DOHH2 (cell line): Measurements from ENCODE around the gene ATF7IP.

Experiments used
- H3F3A ChIP-seq: fragments of 200-600 bp; sonication (generic), shearing (Covaris generic); 2 replicates; pipeline ENCODE4 v1.6.0; 2016; ENCODE audit warnings: antibody characterized with exemption, mild to moderate bottlenecking; ENCODE audit not compliant: control insufficient read depth, insufficient read depth
- H3K27ac ChIP-seq: fragments of 200-600 bp; sonication (generic); 2 replicates; pipeline ENCODE4 v1.5.1; 2014; ENCODE audit warnings: low read depth, mild to moderate bottlenecking, low read length, moderate library complexity
- H3K27me3 ChIP-seq: fragments of 200-600 bp; sonication (generic); 2 replicates; pipeline ENCODE4 v1.6.1; 2014; ENCODE audit warnings: mild to moderate bottlenecking, low read length, mixed read lengths; ENCODE audit not compliant: control insufficient read depth
- H3K36me3 ChIP-seq: fragments of 200-600 bp; sonication (generic); 2 replicates; pipeline ENCODE4 v1.6.1; 2014; ENCODE audit warnings: mild to moderate bottlenecking, low read length, moderate library complexity, mixed read lengths; ENCODE audit not compliant: control insufficient read depth
- H3K4me1 ChIP-seq: fragments of 200-600 bp; sonication (generic); 2 replicates; pipeline ENCODE4 v1.6.1; 2014; ENCODE audit warnings: mild to moderate bottlenecking, low read length, mixed read lengths; ENCODE audit not compliant: control insufficient read depth
- H3K4me2 ChIP-seq: fragments of 200-600 bp; sonication (generic); 2 replicates; pipeline ENCODE4 v1.6.0; 2014; ENCODE audit warnings: mild to moderate bottlenecking, low read length, moderate library complexity
- H3K4me3 ChIP-seq: fragments of 200-600 bp; sonication (generic); 2 replicates; pipeline ENCODE4 v1.5.1; 2014; ENCODE audit warnings: mild to moderate bottlenecking, low read length, mixed read lengths
- H3K79me2 ChIP-seq: fragments of 200-600 bp; sonication (generic); 2 replicates; pipeline ENCODE4 v1.6.1; 2014; ENCODE audit warnings: mild to moderate bottlenecking, low read length, mixed read lengths; ENCODE audit not compliant: control insufficient read depth
- H3K9me2 ChIP-seq: fragments of 200-600 bp; sonication (generic); replicated peaks from 2 replicates; pipeline ENCODE4 v1.6.1; 2014; ENCODE audit warnings: mild to moderate bottlenecking, low read length, mixed read lengths; ENCODE audit not compliant: control insufficient read depth
- H3K9me3 ChIP-seq: fragments of 200-600 bp; sonication (generic); 2 replicates; pipeline ENCODE4 v1.6.1; 2014; ENCODE audit warnings: antibody characterized with exemption, low read length, mixed read lengths; ENCODE audit not compliant: control insufficient read depth, insufficient read depth
- H4K20me1 ChIP-seq: fragments of 200-600 bp; sonication (generic); 2 replicates; pipeline ENCODE4 v1.6.0; 2014; ENCODE audit warnings: low read depth, mild to moderate bottlenecking, antibody characterized with exemption, low read length, moderate library complexity; ENCODE audit not compliant: control insufficient read depth, insufficient read depth
- CTCF ChIP-seq: fragments of 200-600 bp; sonication (generic); IDR thresholded peaks from one replicate; pipeline ENCODE4 v1.5.1; 2014; ENCODE audit warnings: antibody characterized with exemption, mild to moderate bottlenecking, low read depth, low read length; ENCODE audit not compliant: poor library complexity, severe bottlenecking
- EZH2phosphoT487 ChIP-seq: fragments of 200-600 bp; sonication (generic); IDR thresholded peaks from 2 replicates; pipeline ENCODE4 v1.6.1; 2017; ENCODE audit warnings: borderline replicate concordance, mild to moderate bottlenecking, antibody characterized with exemption, low read length, moderate library complexity, mixed read lengths

The ATF7IP gene

DNA sequence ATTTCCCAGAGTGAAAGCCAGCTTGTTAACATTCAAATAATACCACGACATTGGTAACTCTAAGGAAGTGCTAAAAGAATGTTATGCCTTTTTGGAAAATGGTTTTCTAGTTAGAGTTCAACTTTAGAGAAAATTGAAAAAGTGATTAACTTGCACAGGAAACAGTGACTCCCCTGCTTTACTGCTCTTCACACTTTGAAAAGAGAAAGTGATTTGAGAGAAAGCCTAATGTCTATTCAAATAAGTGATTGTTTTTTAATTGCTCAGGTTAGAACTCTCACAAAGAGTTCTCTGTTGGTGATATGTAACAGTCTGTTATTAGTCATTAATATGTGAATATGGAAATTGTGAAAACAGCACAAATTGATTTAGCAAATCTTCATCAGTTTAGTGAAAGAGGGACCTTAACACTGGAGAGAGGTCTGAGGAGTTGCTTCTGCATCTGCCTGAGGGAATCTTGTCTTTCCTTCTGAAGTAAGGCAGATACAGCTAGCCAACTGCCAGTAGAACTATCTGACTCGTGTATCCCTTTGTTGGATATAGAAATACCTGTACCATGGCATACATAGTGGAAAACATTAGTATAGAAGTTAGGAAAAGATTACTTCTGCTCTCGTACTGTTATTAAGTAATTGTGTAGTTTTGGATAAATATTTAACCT is 25.5 kb downstream of the ATF7IP start:
- no peaks in the 10 kb centered on the region for H4K20me1 ChIP-seq
- peaks cover 31% of the 10 kb centered on the region for H3F3A ChIP-seq
- H3K79me2 ChIP-seq, result peaks cover 95% of the 10 kb centered on the region
- peaks cover 29% of the 10 kb centered on the region for H3K9me3 ChIP-seq
- no peaks in the 10 kb centered on the region for H3K9me2 ChIP-seq
- peak overlapping the region; percentile 23 for H3K4me2 ChIP-seq
- peaks cover 79% of the 10 kb centered on the region for H3K36me3 ChIP-seq
- no peaks in the 10 kb centered on the region for H3K27me3 ChIP-seq
- no peak overlapping the region for H3K27ac ChIP-seq
- H3K4me1 ChIP-seq, result peaks cover 54% of the 10 kb centered on the region
- TF ChIP-seq EZH2phosphoT487 (no peak), CTCF (no peak)
- no peak overlapping the region for H3K4me3 ChIP-seq

GRCh38 chr12:14393751-14394150 is 28.3 kb downstream of the ATF7IP start:
- H3K4me3 ChIP-seq, result peak overlapping the region; percentile 66
- H3K9me2 ChIP-seq, result no peaks in the 10 kb centered on the region
- H4K20me1 ChIP-seq, result no peaks in the 10 kb centered on the region
- H3K27me3 ChIP-seq, result no peaks in the 10 kb centered on the region
- peaks cover 59% of the 10 kb centered on the region for H3K4me1 ChIP-seq
- peaks cover 31% of the 10 kb centered on the region; the same call in 1 of the 2 replicates for H3K9me3 ChIP-seq
- peak overlapping the region; percentile 69 for H3K4me2 ChIP-seq
- TF ChIP-seq CTCF (no peak), EZH2phosphoT487 (no peak)
- peaks cover 34% of the 10 kb centered on the region for H3F3A ChIP-seq
- peaks cover 95% of the 10 kb centered on the region for H3K79me2 ChIP-seq
- peak overlapping the region; percentile 76 for H3K27ac ChIP-seq
- H3K36me3 ChIP-seq, result peaks cover 71% of the 10 kb centered on the region

GRCh38 chr12:14394317-14395073 is 29.0 kb downstream of the ATF7IP start:
- peak overlapping the region; percentile 66 for H3K4me3 ChIP-seq
- TF ChIP-seq EZH2phosphoT487 (no peak), CTCF (no peak)
- peaks cover 32% of the 10 kb centered on the region for H3F3A ChIP-seq
- H3K27me3 ChIP-seq, result no peaks in the 10 kb centered on the region
- H3K9me3 ChIP-seq, result peaks cover 32% of the 10 kb centered on the region; the same call in 1 of the 2 replicates
- H4K20me1 ChIP-seq, result no peaks in the 10 kb centered on the region
- peaks cover 72% of the 10 kb centered on the region for H3K36me3 ChIP-seq
- peaks cover 59% of the 10 kb centered on the region for H3K4me1 ChIP-seq
- H3K4me2 ChIP-seq, result peak overlapping the region; percentile 69
- peaks cover 95% of the 10 kb centered on the region for H3K79me2 ChIP-seq
- H3K27ac ChIP-seq, result peak overlapping the region; percentile 76
- H3K9me2 ChIP-seq, result no peaks in the 10 kb centered on the region
